ENCODE data around the gene SLC43A3. TPM values are rescaled to one million over a fixed set of nuclear protein-coding genes. Genes with fewer than 3 reads are reported as not detected.
A peak's percentile ranks its signal among the peaks of the same experiment; 100 is the strongest.
"Not testable (repeated sequence)": the region's sequence is repeated elsewhere in the genome, so short reads cannot be mapped to it uniquely, and the experiment has no call there.

The SLC43A3 gene
- total RNA-seq, 1 experiment from 2014 or later = 64.5 TPM

DNA sequence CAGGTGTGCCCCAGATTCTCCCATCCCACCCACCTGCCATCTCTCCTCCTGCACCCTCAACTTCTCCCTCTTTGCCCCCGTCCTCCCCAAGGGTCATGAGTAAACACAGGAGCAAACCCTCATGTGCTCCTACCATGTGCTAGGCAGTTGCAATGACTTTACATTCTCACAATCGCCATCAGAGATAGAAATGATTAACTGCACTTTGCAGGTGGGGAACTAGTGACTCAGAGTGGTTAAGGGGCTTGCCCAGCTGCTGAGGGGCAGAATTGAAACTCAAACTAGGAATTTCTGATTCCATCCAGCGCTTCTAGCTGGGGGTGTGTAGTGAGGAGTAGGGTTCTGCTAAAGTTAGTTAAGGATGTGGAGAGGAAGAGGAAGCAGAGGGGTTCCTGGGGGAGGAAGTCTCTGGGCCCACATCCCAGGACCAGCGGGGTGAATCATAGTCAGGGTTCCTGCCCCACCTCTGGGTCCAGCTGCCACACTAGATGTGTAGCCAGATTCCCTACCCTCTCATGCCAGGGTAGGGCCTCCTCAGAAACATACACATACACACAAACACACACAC is 20.5 kb downstream of the SLC43A3 start:
- peak; percentile 65 for DNase-seq (ENCODE audit: low read depth)

GRCh38 chr11:57405271-57405860 is 21.6 kb downstream of the SLC43A3 start:
- no peak for DNase-seq (ENCODE audit: low read depth)

- DNase-seq (ENCODE audit: low read depth) = no peak
Observed at GRCh38 chr11:57403802-57404147, 23.1 kb downstream of the SLC43A3 start.

- not testable (repeated sequence) for DNase-seq (ENCODE audit: low read depth)
Observed at GRCh38 chr11:57403003-57403801, 23.7 kb downstream of the SLC43A3 start.

DNA sequence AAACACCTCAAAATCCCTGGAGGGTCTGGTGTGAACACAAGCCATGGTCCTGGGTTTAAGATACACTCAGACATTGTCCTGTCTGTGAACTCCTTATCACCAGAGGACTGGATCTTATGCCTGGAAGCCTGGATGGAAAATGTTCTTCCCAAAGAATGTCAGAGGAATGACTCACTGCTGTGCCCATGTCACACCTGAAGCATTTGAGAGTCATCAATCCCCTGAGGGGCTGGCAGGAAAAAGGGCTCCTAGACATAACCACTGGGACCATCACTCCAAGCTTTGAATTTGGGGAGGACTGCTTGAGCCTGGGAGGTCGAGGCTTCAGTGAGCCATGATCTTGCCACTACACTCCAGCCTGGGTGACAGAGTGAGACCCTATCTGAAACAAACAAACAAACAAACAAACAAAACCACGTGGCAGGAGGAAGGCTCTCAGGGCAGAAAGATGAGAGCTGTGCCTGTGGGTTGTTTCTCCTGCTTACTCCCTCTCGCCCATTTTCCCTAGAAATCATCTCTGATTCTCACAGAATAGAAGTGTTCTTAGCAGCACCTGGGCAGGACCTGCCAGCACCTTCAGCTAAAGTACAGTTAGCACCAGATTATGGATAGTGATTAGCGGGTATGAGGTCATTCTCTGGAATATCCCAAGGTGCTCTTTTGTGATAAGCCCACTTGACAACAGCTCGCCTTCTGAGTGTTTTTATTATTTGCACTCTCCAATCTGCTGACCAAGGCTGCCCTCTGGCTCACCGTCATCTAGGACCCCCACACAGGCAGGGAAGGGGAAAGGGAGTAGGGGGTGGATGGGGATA is 24.5 kb downstream of the SLC43A3 start:
- peak; percentile 63 for DNase-seq (ENCODE audit: low read depth)

GRCh38 chr11:57399972-57400578 is 26.8 kb downstream of the SLC43A3 start:
- DNase-seq (ENCODE audit: low read depth) = no peak

GRCh38 chr11:57399221-57399620 is 27.7 kb downstream of the SLC43A3 start:
- no peak for DNase-seq (ENCODE audit: low read depth)

DNA sequence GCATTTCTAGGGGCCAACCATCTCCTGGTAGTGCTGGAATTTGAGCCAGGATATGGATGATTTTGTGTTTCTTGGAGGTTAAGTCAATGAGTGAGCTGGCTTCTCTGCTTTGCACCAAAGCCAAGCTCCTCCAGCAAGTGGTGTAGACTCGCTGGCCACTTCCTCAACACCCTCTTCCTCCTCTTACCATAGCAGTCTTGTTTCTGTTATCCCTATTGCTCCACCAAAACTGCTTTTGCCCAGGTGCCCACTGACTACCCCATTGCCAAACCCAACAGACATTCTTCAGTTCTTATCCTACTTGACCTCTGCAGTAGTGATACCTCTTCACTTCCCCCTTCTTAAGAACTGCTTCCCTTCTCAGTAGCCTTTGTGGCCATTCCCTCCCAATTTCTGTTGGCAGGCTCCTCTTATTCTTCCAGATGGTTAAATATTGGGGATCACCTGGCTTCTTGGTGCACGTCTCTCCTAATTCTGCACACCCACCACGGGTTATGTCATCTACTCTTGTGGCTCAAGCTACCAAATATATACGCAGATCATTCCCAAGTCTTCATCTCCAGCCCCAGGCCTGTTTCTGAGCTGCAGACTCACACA is 29.4 kb downstream of the SLC43A3 start:
- no peak for DNase-seq (ENCODE audit: low read depth)

GRCh38 chr11:57396744-57397143 is 30.2 kb downstream of the SLC43A3 start:
- no peak for DNase-seq (ENCODE audit: low read depth)

DNA sequence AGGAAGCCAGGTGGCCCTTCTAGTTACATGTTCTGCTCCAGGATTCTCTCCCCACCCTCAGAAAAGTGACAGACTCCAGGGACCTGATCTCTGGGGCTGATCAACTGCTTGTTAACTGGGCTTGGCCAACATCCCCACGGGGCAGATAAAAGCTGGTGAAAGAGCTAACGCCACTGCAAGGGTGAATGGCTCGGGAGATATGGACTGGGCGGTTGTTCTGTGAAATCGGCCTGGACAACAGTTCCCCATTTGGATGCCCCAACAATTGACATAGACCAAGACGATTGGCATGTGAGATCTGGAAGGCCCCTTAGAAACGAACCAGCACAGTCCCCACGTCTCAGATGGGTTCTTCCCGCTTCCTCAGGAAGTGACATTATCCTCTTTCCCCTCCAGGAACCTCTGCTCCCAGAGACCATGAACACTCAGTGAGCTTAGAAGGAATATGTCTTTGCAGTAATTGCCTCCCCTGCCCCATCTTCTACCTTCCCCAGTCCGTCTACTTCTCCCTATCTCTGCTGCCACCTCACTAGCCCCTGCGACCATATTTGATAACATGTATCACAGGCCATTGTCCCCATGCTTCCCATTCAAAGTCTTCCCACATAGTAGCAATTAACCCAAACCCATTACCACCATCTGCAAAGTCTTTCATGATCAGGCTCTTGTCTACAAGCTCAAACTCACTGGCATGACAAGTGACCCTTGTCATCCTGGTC is 30.9 kb downstream of the SLC43A3 start:
- no peak for DNase-seq (ENCODE audit: low read depth)

DNA sequence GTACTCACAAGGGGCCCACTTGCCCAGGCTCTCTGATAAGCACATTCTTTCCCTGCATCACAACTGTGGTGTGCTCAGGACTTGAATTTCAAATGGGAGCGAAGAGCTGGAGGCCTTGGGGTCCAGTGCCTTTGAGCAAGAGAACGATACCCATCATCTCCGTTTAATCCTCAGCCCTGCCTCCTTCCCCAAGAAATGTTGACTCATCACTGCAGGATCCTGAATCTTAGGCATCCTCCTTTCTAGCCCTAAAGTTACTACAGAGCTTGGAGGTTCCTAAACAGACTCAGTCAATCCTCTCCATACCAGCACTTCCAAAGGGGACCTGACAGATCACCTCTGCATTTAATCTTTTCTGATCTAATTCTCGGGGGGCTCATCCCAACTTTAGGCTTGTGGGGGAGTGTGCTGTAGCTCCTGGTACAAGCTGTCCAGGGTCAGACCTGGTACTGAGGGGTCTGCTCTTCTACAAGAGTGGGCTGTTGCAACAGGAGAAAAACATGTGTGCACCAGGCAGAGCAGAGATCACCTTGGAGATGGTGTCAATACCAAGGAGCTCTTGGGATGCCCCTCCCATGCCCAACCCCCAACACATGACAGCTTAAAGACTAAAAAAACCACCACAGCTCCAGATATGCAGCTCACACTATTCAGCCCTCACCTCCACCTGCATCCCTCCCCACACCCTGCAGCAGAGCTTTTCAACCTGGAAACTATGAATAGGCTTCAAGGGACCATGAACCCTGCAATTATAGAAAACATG is 32.5 kb downstream of the SLC43A3 start:
- no peak for DNase-seq (ENCODE audit: low read depth)

DNA sequence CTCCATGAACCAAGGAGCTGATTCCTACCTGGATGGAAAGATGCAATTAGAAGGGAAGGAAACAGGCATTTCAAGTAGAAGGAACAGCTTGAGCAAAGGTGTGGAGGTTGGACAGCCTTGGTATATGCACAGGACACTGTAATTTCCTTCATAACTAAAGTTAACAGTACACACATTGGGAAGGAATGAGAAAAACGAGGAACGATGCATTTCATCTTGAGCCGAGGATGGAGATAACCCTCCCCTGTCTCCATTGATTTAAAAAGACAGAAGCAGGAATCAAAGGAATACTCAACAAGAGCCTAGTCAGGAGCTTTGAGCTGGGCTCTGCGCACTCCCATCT is 34.2 kb downstream of the SLC43A3 start:
- DNase-seq (ENCODE audit: low read depth) = no peak

DNA sequence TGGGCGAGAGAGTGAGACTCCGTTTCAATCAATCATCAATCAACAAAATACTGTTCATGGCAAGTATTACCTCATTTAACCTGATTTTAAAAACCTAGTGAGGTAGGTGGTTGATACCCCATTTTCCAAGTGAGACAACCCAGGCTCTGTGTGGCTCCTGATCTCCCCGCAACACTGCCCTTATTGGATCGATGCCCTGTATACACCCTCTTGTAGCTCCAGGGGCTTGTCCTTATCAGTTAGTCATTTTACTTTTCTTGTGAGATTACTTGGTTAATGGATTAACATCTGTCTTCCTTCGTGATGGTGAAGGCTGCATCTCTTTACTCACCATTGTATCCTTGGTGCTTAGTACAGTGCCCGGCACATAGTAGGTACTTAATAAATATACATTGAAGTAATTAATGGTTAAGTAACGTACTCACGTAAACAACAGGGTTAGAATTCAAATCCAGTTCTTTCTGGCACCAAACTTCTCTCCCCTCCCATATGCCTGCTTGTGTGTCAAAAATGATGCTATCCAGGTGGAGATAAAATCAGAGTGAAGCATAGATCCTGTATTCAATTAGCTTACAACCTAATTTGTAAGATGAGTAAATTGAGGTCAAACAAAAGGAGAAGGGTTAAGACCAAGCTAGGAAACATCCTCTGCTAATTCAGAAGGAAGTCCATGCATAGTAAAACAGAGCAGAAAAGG is 34.7 kb downstream of the SLC43A3 start:
- no peak for DNase-seq (ENCODE audit: low read depth)

GRCh38 chr11:57391539-57391938 is 35.4 kb downstream of the SLC43A3 start:
- no peak for DNase-seq (ENCODE audit: low read depth)

GRCh38 chr11:57391111-57391510 is 35.8 kb downstream of the SLC43A3 start:
- no peak for DNase-seq (ENCODE audit: low read depth)

GRCh38 chr11:57390535-57390934 is 36.4 kb downstream of the SLC43A3 start, which contains the start of gene PRG2:
TSS of gene PRG2 (minus strand) at chr11:57390650. CDS start at chr11:57389944, 706 bp downstream.
- DNase-seq (ENCODE audit: low read depth) = no peak

GRCh38 chr11:57387289-57388030 is 39.5 kb downstream of the SLC43A3 start:
- peak; percentile 38 for DNase-seq (ENCODE audit: low read depth)

- DNase-seq (ENCODE audit: low read depth) = no peak
Observed at GRCh38 chr11:57386178-57386940, 40.6 kb downstream of the SLC43A3 start.
